ENCODE results near the gene AUNIP.

Gene AUNIP

GRCh38 chr1:25866288-25866687 lies 7.0 kb upstream of the AUNIP start:
- no peak for TF ChIP-seq CTCF (IDR thresholded peaks at IDR 0.05; ENCODE audit: insufficient read depth, low read length)
- no peak for TF ChIP-seq POLR2AphosphoS5 (IDR thresholded peaks at IDR 0.05; ENCODE audit: low read depth)
- TF ChIP-seq REST (IDR thresholded peaks at IDR 0.05; ENCODE audit: insufficient replicate concordance, low read depth): no peak
- no peak for TF ChIP-seq SPI1 (IDR thresholded peaks at IDR 0.05; ENCODE audit: borderline replicate concordance, low read depth)
- TF ChIP-seq GABPA (IDR thresholded peaks at IDR 0.05; ENCODE audit: low read depth): no peak
- no peak for DNase-seq (ENCODE audit: low read depth in 1 of 2, low spot score in 1 of 2)
- Histone ChIP-seq H3K27me3 (ENCODE audit: insufficient read depth, poor library complexity, severe bottlenecking) (no peaks in the 10 kb centered on the region), H3K4me3 (replicated peaks; ENCODE audit: insufficient read depth, low read length) (no peak overlapping the region), H3K27ac (replicated peaks) (no peak overlapping the region)

GRCh38 chr1:25864434-25864833 lies 5.2 kb upstream of the AUNIP start:
- Histone ChIP-seq H3K27ac (replicated peaks) (no peak overlapping the region), H3K27me3 (ENCODE audit: insufficient read depth, poor library complexity, severe bottlenecking) (no peaks in the 10 kb centered on the region), H3K4me3 (replicated peaks; ENCODE audit: insufficient read depth, low read length) (no peak overlapping the region)
- no peak for DNase-seq (ENCODE audit: low read depth in 1 of 2, low spot score in 1 of 2)
- no peak for TF ChIP-seq CTCF (IDR thresholded peaks at IDR 0.05; ENCODE audit: insufficient read depth, low read length)
- no peak for TF ChIP-seq GABPA (IDR thresholded peaks at IDR 0.05; ENCODE audit: low read depth)
- no peak for TF ChIP-seq POLR2AphosphoS5 (IDR thresholded peaks at IDR 0.05; ENCODE audit: low read depth)
- no peak for TF ChIP-seq SPI1 (IDR thresholded peaks at IDR 0.05; ENCODE audit: borderline replicate concordance, low read depth)
- TF ChIP-seq REST (IDR thresholded peaks at IDR 0.05; ENCODE audit: insufficient replicate concordance, low read depth): no peak

- H3K4me3 ChIP-seq (replicated peaks; ENCODE audit: insufficient read depth, low read length): no peak overlapping the region
- H3K27ac ChIP-seq (replicated peaks): no peak overlapping the region
- no peaks in the 10 kb centered on the region for H3K27me3 ChIP-seq (ENCODE audit: insufficient read depth, poor library complexity, severe bottlenecking)
- no peak for TF ChIP-seq GABPA (IDR thresholded peaks at IDR 0.05; ENCODE audit: low read depth)
- TF ChIP-seq REST (IDR thresholded peaks at IDR 0.05; ENCODE audit: insufficient replicate concordance, low read depth): no peak
- no peak for TF ChIP-seq SPI1 (IDR thresholded peaks at IDR 0.05; ENCODE audit: borderline replicate concordance, low read depth)
- no peak for TF ChIP-seq POLR2AphosphoS5 (IDR thresholded peaks at IDR 0.05; ENCODE audit: low read depth)
- TF ChIP-seq CTCF (IDR thresholded peaks at IDR 0.05; ENCODE audit: insufficient read depth, low read length): no peak
- no peak for DNase-seq (ENCODE audit: low read depth in 1 of 2, low spot score in 1 of 2)
These were observed 4.4 kb upstream of the AUNIP start for GRCh38 chr1:25863486-25864262.
